ENCODE data around the gene ITGB5. TPM values are rescaled to one million over a fixed set of nuclear protein-coding genes. Genes with fewer than 3 reads are reported as not detected.
A peak's percentile ranks its signal among the peaks of the same experiment; 100 is the strongest.

The ITGB5 gene
- total RNA-seq, 1 experiment from 2014 or later, result 146 TPM

DNA sequence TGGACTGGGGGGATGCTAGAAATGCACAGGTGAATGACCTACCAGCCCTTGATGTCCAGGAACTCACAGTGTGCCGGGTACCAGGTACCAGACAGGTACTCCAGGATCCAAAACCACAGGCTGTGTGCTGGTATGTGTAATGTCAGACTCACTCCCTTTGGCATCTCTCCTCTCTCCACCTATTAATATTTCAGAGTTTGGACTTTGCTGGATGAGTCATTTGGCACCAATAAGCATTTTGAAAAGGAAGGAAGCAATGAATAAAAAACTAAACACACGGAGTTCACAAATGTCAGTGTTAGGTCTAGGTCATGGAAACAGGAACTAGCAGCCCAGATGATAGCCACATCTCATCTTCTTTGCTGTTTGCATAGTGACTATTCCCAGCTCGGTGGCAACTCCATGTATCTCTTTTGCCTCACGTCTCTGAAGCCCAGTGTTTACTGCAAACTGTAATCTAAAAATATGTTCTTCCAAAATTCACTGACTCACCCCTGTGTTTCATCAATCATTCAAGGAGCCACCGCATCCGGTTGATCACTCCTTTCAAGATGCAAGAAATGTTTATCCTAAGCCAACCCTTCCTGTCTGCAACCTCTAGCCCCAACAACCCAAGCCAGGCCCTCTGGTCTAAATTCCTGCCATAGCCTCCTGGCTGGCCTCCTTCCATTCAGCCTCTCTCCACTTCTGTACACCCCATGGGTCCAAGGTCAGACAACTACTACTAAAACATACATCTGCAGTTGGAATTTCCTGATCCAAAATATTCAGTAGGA is 8.4 kb downstream of the ITGB5 start:
- peaks cover under 1 to 13% (median 3%) of the 10 kb centered on the region in 3 experiments; a peak in 4 of 7 replicates for H3K36me3 Mint-ChIP-seq (ENCODE audit: insufficient read depth in 1 of 3, low read depth in 3 of 3)
- H4K20me1 ChIP-seq (ENCODE audit: control insufficient read depth, insufficient read depth, insufficient read length), result no peaks in the 10 kb centered on the region
- DNase-seq, result no peak
- no peak overlapping the region for H3K56ac ChIP-seq (ENCODE audit: insufficient read length, low read depth, low read length)
- H3K23ac ChIP-seq (ENCODE audit: insufficient read length, low read depth, low read length), result no peak overlapping the region
- H3K14ac ChIP-seq (ENCODE audit: insufficient read depth, low read length), result no peak overlapping the region
- WGBS (ENCODE audit: extremely low coverage, insufficient read length, low lambda C conversion rate), result no CpG with 5 or more reads among the region's 6 CpGs
- H3K4me3 Mint-ChIP-seq, result no peak overlapping the region
- no peak overlapping the region for H2AK5ac ChIP-seq (ENCODE audit: insufficient read length, low read length)
- H3K27ac ChIP-seq (ENCODE audit: insufficient read length, low read depth, low read length), result no peak overlapping the region
- H3K4me1 Mint-ChIP-seq, result peaks cover 62 to 66% of the 10 kb centered on the region in 2 experiments
- no peaks in the 10 kb centered on the region for H3K27me3 Mint-ChIP-seq (ENCODE audit: low read depth)
- H3K9ac ChIP-seq (ENCODE audit: extremely low read depth, insufficient read length, low read length), result no peak overlapping the region
- H2AFZ ChIP-seq (ENCODE audit: low read length), result no peak overlapping the region
- no peaks in the 10 kb centered on the region for H3K9me3 ChIP-seq (ENCODE audit: control insufficient read depth, low read depth, low read length)
- H3K79me2 ChIP-seq (ENCODE audit: insufficient read depth, low read length), result peaks cover 45% of the 10 kb centered on the region; the same call in 1 of the 2 replicates
- H3K27ac Mint-ChIP-seq, result 0 out of 7 replicates have a peak overlapping the region, but pooled peaks of 1 of the 3 experiments have one; percentile 24
- H2BK12ac ChIP-seq (ENCODE audit: insufficient read length, low read depth, low read length), result no peak overlapping the region
- H4K5ac ChIP-seq (ENCODE audit: insufficient read length, low read depth, low read length), result no peak overlapping the region
- H3T11ph ChIP-seq (ENCODE audit: low read length), result no peak overlapping the region
- H4K8ac ChIP-seq (replicated peaks; ENCODE audit: insufficient read length, low read depth, low read length), result no peak overlapping the region
- H3K4me2 ChIP-seq (ENCODE audit: insufficient read depth, insufficient read length, low read length), result no peak overlapping the region
- H4K91ac ChIP-seq (ENCODE audit: insufficient read length, low read depth, low read length), result no peak overlapping the region
- H2BK120ac ChIP-seq (ENCODE audit: low read depth, low read length, poor library complexity, severe bottlenecking), result no peak overlapping the region
- no peak overlapping the region for H2BK5ac ChIP-seq (ENCODE audit: insufficient read length, low read length)
- no peak overlapping the region for H3K4ac ChIP-seq (ENCODE audit: low read depth, low read length)
- H3K9me3 Mint-ChIP-seq, result no peaks in the 10 kb centered on the region; a peak in 1 of 5 replicates
- no peak overlapping the region for H2BK20ac ChIP-seq (ENCODE audit: low read depth, low read length, poor library complexity, severe bottlenecking)
- H3K4me1 ChIP-seq (ENCODE audit: insufficient read depth, low read length), result peaks cover 11% of the 10 kb centered on the region; the same call in 1 of the 2 replicates
- peaks cover 5% of the 10 kb centered on the region for H3K79me1 ChIP-seq (ENCODE audit: insufficient read depth, low read depth, low read length, poor library complexity, severe bottlenecking)
- H3K23me2 ChIP-seq (ENCODE audit: insufficient read length, low read depth, low read length, poor library complexity, severe bottlenecking), result no peaks in the 10 kb centered on the region
- H3K27me3 ChIP-seq (ENCODE audit: insufficient read depth, low read length), result no peaks in the 10 kb centered on the region
- TF ChIP-seq, protein P1, sequence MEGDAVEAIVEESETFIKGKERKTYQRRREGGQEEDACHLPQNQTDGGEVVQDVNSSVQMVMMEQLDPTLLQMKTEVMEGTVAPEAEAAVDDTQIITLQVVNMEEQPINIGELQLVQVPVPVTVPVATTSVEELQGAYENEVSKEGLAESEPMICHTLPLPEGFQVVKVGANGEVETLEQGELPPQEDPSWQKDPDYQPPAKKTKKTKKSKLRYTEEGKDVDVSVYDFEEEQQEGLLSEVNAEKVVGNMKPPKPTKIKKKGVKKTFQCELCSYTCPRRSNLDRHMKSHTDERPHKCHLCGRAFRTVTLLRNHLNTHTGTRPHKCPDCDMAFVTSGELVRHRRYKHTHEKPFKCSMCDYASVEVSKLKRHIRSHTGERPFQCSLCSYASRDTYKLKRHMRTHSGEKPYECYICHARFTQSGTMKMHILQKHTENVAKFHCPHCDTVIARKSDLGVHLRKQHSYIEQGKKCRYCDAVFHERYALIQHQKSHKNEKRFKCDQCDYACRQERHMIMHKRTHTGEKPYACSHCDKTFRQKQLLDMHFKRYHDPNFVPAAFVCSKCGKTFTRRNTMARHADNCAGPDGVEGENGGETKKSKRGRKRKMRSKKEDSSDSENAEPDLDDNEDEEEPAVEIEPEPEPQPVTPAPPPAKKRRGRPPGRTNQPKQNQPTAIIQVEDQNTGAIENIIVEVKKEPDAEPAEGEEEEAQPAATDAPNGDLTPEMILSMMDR (conservative IDR thresholded peaks at IDR 0.05), result no peak
- no peak overlapping the region for H3K18ac ChIP-seq (ENCODE audit: insufficient read length, low read depth, low read length)
- H2BK15ac ChIP-seq (ENCODE audit: low read depth, low read length), result no peak overlapping the region
